ENCODE results near the gene FAM50A.

Gene FAM50A

GRCh38 chrX:154401045-154401799 lies 42.7 kb upstream of the FAM50A start:
- 77 to 84% methylated on average over 6 of the region's 6 CpGs for WGBS, 2 experiments
- H3K27me3 ChIP-seq (ENCODE audit: control insufficient read depth, insufficient read depth, low read length, poor library complexity, severe bottlenecking): no peaks in the 10 kb centered on the region
- H3K27ac ChIP-seq (ENCODE audit: insufficient read depth, low read depth, low read length, poor library complexity, severe bottlenecking): no peak overlapping the region
- no peaks in the 10 kb centered on the region for H3K9me3 ChIP-seq (ENCODE audit: control insufficient read depth, low read length)
- H3K4me3 ChIP-seq (ENCODE audit: insufficient read depth, low read depth, low read length): no peak overlapping the region
- H3K4me1 ChIP-seq (ENCODE audit: control insufficient read depth, insufficient read depth, low read length): no peaks in the 10 kb centered on the region
- H3K36me3 ChIP-seq (ENCODE audit: control insufficient read depth, insufficient read depth, low read length): peaks cover 12% of the 10 kb centered on the region

- Histone ChIP-seq H3K4me1 (ENCODE audit: control insufficient read depth, insufficient read depth, low read length) (no peaks in the 10 kb centered on the region), H3K27me3 (ENCODE audit: control insufficient read depth, insufficient read depth, low read length, poor library complexity, severe bottlenecking) (no peaks in the 10 kb centered on the region), H3K4me3 (ENCODE audit: insufficient read depth, low read depth, low read length) (no peak overlapping the region), H3K9me3 (ENCODE audit: control insufficient read depth, low read length) (no peaks in the 10 kb centered on the region), H3K36me3 (ENCODE audit: control insufficient read depth, insufficient read depth, low read length) (peaks cover 12% of the 10 kb centered on the region), H3K27ac (ENCODE audit: insufficient read depth, low read depth, low read length, poor library complexity, severe bottlenecking) (no peak overlapping the region)
- whole genome bisulfite sequencing, 2 experiments: 77 to 80% methylated on average over 4 to 6 of the region's 6 CpGs
Observed at GRCh38 chrX:154401918-154402621, 41.9 kb upstream of the FAM50A start.

DNA sequence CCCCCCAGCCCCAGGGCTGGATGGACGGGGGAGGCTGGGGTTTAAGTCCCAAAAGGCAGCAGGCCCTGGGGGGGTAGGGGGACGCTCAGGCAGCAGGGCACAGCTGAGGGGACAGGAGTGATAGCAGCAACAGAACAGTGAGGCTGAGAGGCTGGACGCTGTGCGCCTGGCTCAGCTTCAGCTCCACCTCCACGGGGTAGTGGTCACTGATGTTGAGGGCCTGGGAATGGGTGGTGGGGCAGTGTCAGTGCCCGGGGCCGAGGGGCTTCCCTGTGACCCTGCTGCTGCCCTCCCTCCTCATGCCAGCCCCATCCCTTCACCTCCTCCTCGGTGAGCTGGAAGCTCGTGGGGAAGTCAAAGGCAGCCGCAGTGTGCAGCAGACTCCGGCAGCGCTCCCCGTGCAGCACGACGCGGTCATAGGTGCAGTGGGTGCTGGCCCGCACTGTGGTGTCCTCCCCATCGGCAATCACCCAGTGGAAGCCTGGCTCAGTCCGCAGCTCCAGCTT lies 41.3 kb upstream of the FAM50A start:
- H3K4me1 ChIP-seq (ENCODE audit: control insufficient read depth, insufficient read depth, low read length): no peaks in the 10 kb centered on the region
- WGBS, 2 experiments: 88 to 89% methylated on average over 19 of the region's 19 CpGs
- H3K4me3 ChIP-seq (ENCODE audit: insufficient read depth, low read depth, low read length): no peak overlapping the region
- H3K9me3 ChIP-seq (ENCODE audit: control insufficient read depth, low read length): no peaks in the 10 kb centered on the region
- no peaks in the 10 kb centered on the region for H3K27me3 ChIP-seq (ENCODE audit: control insufficient read depth, insufficient read depth, low read length, poor library complexity, severe bottlenecking)
- no peak overlapping the region for H3K27ac ChIP-seq (ENCODE audit: insufficient read depth, low read depth, low read length, poor library complexity, severe bottlenecking)
- H3K36me3 ChIP-seq (ENCODE audit: control insufficient read depth, insufficient read depth, low read length): peaks cover 12% of the 10 kb centered on the region

GRCh38 chrX:154403192-154403591 lies 40.7 kb upstream of the FAM50A start:
- WGBS, 2 experiments: 92% methylated on average over 10 of the region's 10 CpGs
- Histone ChIP-seq H3K27me3 (ENCODE audit: control insufficient read depth, insufficient read depth, low read length, poor library complexity, severe bottlenecking) (no peaks in the 10 kb centered on the region), H3K27ac (ENCODE audit: insufficient read depth, low read depth, low read length, poor library complexity, severe bottlenecking) (no peak overlapping the region), H3K9me3 (ENCODE audit: control insufficient read depth, low read length) (no peaks in the 10 kb centered on the region), H3K4me1 (ENCODE audit: control insufficient read depth, insufficient read depth, low read length) (no peaks in the 10 kb centered on the region), H3K4me3 (ENCODE audit: insufficient read depth, low read depth, low read length) (no peak overlapping the region), H3K36me3 (ENCODE audit: control insufficient read depth, insufficient read depth, low read length) (peaks cover 12% of the 10 kb centered on the region)

DNA sequence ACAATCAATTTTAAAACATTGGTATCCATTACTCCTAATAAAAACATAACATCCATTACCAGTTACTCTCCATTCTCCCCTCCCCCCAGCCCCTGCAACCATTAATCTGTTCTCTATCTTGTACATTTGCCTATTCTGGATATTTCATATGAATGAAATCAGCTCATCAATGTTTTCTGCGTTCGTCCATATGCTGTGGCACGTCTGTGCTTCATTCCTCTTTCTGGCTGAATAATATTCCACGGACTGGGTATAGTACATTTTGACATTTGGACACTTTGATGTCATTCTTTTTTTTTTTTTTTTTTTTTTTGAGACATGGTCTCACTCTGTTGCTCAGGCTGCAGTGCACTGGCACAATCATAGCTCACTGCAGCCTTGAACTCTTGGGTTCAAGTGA lies 40.1 kb upstream of the FAM50A start:
- Histone ChIP-seq H3K27ac (ENCODE audit: insufficient read depth, low read depth, low read length, poor library complexity, severe bottlenecking) (no peak overlapping the region), H3K36me3 (ENCODE audit: control insufficient read depth, insufficient read depth, low read length) (peaks cover 12% of the 10 kb centered on the region), H3K27me3 (ENCODE audit: control insufficient read depth, insufficient read depth, low read length, poor library complexity, severe bottlenecking) (no peaks in the 10 kb centered on the region), H3K9me3 (ENCODE audit: control insufficient read depth, low read length) (no peaks in the 10 kb centered on the region), H3K4me1 (ENCODE audit: control insufficient read depth, insufficient read depth, low read length) (no peaks in the 10 kb centered on the region), H3K4me3 (ENCODE audit: insufficient read depth, low read depth, low read length) (no peak overlapping the region)
- WGBS, 2 experiments: 97 to 100% methylated on average over 3 to 4 of the region's 4 CpGs

DNA sequence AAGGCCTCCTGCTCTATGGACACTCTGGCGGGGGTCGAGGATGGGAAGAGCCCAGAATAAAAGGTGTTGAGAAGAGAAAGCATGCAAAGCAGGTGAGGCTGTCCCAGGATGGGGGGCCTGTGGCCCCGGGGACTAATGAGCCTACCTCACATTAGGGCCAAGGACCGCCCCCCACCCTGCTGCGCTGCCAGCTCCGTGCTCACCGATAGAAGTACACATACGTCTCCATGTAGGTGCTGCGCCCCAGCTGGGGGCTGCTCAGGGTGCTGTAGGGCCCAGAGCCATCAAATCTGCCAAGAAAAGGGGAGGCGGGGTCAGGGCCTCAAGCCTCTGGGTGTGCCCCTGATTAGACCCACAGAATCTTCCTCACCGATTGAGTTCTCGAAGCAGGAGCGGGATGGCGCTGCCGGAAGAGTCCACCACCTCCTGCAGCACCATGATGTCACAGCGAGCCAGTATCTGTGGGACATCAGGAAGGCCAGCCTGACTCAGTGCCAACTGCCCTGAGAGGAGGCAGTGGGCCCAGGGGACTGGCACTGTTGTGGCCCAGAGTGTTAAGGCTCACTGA lies 39.2 kb upstream of the FAM50A start:
- Histone ChIP-seq H3K4me3 (ENCODE audit: insufficient read depth, low read depth, low read length) (no peak overlapping the region), H3K36me3 (ENCODE audit: control insufficient read depth, insufficient read depth, low read length) (peaks cover 7% of the 10 kb centered on the region), H3K9me3 (ENCODE audit: control insufficient read depth, low read length) (no peaks in the 10 kb centered on the region), H3K27me3 (ENCODE audit: control insufficient read depth, insufficient read depth, low read length, poor library complexity, severe bottlenecking) (no peaks in the 10 kb centered on the region), H3K4me1 (ENCODE audit: control insufficient read depth, insufficient read depth, low read length) (no peaks in the 10 kb centered on the region), H3K27ac (ENCODE audit: insufficient read depth, low read depth, low read length, poor library complexity, severe bottlenecking) (no peak overlapping the region)
- 92 to 96% methylated on average over 16 of the region's 16 CpGs for WGBS, 2 experiments

DNA sequence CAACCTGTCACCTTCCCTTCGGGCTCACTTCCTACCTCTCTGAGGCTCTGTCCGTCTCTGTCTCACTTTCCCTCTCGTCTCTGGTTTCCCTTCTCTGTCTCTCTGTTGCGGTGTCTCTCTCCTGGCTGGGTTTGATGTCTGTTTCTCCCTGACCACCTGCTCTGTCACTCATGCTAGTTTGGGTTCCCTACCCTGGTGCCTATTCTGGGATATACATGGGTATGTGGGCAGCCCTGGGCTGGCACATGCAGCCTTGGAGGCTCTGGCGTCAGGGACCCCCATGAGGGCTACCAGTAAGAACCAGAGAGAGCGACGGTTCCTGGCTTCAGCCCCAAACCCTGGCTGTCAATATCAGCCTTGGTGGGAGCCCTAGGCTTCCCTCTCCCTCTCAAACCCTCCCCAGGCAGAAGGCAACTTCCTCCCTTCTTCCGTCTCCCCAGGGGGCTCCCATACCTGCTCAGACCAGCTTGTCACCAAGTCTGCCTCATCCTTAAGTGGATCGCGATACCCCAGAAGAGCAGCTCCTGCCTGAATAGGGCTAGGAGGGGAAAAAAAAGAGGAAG lies 35.2 kb upstream of the FAM50A start:
- Histone ChIP-seq H3K9me3 (ENCODE audit: control insufficient read depth, low read length) (no peaks in the 10 kb centered on the region), H3K4me1 (ENCODE audit: control insufficient read depth, insufficient read depth, low read length) (peaks cover 4% of the 10 kb centered on the region), H3K27me3 (ENCODE audit: control insufficient read depth, insufficient read depth, low read length, poor library complexity, severe bottlenecking) (no peaks in the 10 kb centered on the region), H3K36me3 (ENCODE audit: control insufficient read depth, insufficient read depth, low read length) (no peaks in the 10 kb centered on the region), H3K27ac (ENCODE audit: insufficient read depth, low read depth, low read length, poor library complexity, severe bottlenecking) (no peak overlapping the region), H3K4me3 (ENCODE audit: insufficient read depth, low read depth, low read length) (peak overlapping the region; percentile 13)
- WGBS, 2 experiments: 53 to 55% methylated on average over 10 of the region's 10 CpGs

DNA sequence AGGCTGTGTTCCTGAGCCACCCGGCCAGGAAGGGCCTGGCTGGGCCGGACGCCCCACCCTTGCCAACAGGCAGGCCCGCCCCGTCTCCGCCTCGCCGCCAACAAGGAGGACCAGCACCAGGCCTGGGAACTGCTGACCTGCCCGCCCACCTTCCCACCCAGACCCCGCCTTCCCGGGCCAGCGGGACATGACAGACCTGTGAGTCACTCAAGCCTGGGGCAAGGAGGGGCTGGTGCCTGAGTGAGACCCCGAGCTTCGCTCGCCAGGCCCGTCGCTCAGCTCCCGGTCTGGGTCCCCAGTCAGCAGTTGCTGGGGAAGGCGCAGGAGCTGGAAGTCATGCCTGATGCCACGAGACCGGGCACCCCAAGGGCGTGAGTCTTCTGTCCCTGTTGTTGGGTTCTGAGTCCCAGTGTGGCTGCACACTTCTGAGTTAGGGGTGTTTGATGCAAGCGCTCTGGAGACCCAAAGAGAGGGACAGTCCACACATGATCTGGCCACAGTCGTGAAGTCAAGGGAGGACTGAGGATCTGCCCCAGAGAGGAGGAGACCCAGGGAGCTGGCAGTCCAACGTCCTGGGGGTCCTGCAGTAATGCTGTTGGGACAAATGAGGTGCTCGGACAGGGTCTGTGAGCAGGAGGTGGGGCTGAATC lies 34.6 kb upstream of the FAM50A start, which contains the start of gene DNASE1L1:
TSS of gene DNASE1L1 (minus strand) at position 33 of the 650 bp plus-strand sequence. CDS start 3,686 bp downstream, outside the sequence.
- Histone ChIP-seq H3K4me1 (ENCODE audit: control insufficient read depth, insufficient read depth, low read length) (peaks cover 4% of the 10 kb centered on the region), H3K36me3 (ENCODE audit: control insufficient read depth, insufficient read depth, low read length) (no peaks in the 10 kb centered on the region), H3K27me3 (ENCODE audit: control insufficient read depth, insufficient read depth, low read length, poor library complexity, severe bottlenecking) (no peaks in the 10 kb centered on the region), H3K4me3 (ENCODE audit: insufficient read depth, low read depth, low read length) (peak within 1 kb of the TSS; percentile 13), H3K9me3 (ENCODE audit: control insufficient read depth, low read length) (no peaks in the 10 kb centered on the region), H3K27ac (ENCODE audit: insufficient read depth, low read depth, low read length, poor library complexity, severe bottlenecking) (no peak within 1 kb of the TSS)
- WGBS, 2 experiments: 16 to 18% methylated on average over 26 of the region's 26 CpGs

DNA sequence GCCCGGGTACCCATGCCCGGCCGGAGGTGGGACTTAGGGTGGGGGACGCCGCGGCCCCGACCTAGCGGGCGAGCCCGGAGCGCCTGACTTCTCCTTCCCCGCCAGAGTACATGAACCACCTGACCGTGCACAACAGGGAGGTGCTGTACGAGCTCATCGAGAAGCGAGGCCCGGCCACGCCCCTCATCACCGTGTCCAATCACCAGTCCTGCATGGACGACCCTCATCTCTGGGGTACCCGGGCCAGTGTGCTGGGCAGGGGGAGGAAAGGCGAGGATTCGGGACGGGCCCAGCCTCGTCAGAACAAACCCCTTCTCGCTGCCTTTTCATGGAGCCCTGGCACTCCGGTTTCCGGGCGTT lies 32.0 kb upstream of the FAM50A start:
- H3K27ac ChIP-seq (ENCODE audit: insufficient read depth, low read depth, low read length, poor library complexity, severe bottlenecking): no peak overlapping the region
- WGBS, 2 experiments: 3 to 5% methylated on average over 29 of the region's 29 CpGs
- H3K4me1 ChIP-seq (ENCODE audit: control insufficient read depth, insufficient read depth, low read length): peaks cover 4% of the 10 kb centered on the region
- H3K9me3 ChIP-seq (ENCODE audit: control insufficient read depth, low read length): no peaks in the 10 kb centered on the region
- H3K36me3 ChIP-seq (ENCODE audit: control insufficient read depth, insufficient read depth, low read length): no peaks in the 10 kb centered on the region
- no peaks in the 10 kb centered on the region for H3K27me3 ChIP-seq (ENCODE audit: control insufficient read depth, insufficient read depth, low read length, poor library complexity, severe bottlenecking)
- H3K4me3 ChIP-seq (ENCODE audit: insufficient read depth, low read depth, low read length): peak overlapping the region; percentile 58

All from ectodermal cell (in vitro differentiated cells).